Right hindlimb (tissue), 1 donor: Measurements from ENCODE around the gene HEBP1.

Experiments
- DNase-seq: peaks from one replicate; pipeline ENCODE4 v3.0.0-alpha.2; 2018

Gene HEBP1

GRCh38 chr12:13023811-13024530 is 23.9 kb upstream of the HEBP1 start:
- DNase-seq: peak; percentile 59

- no peak for DNase-seq
These were observed 22.8 kb upstream of the HEBP1 start for GRCh38 chr12:13022851-13023271.

GRCh38 chr12:13011098-13011497 is 11.0 kb upstream of the HEBP1 start:
- DNase-seq: no peak

GRCh38 chr12:13008741-13009380 is 8.8 kb upstream of the HEBP1 start:
- no peak for DNase-seq

GRCh38 chr12:13007496-13008233 is 7.6 kb upstream of the HEBP1 start:
- no peak for DNase-seq

- DNase-seq: no peak
These were observed 5.6 kb upstream of the HEBP1 start for GRCh38 chr12:13005649-13006048.

- DNase-seq: no peak
These were observed 4.9 kb upstream of the HEBP1 start for GRCh38 chr12:13004986-13005385.

GRCh38 chr12:13004361-13004760 is 4.3 kb upstream of the HEBP1 start:
- DNase-seq: no peak

GRCh38 chr12:13002301-13003097 is 2.4 kb upstream of the HEBP1 start:
- DNase-seq: no peak

GRCh38 chr12:13001775-13002040 is 1.6 kb upstream of the HEBP1 start:
- DNase-seq: no peak

- peak; percentile 79 for DNase-seq
These were observed 1.1 kb upstream of the HEBP1 start for GRCh38 chr12:13000925-13001774.

GRCh38 chr12:13000616-13000924 is 505 bp upstream of the HEBP1 start:
- DNase-seq: no peak

- DNase-seq: no peak
These were observed 650 bp downstream of the HEBP1 start for GRCh38 chr12:12999271-12999958.

GRCh38 chr12:12998248-12998647 is 1.8 kb downstream of the HEBP1 start:
- DNase-seq: no peak

GRCh38 chr12:12997734-12998133 is 2.3 kb downstream of the HEBP1 start:
- no peak for DNase-seq

- no peak for DNase-seq
These were observed 2.9 kb downstream of the HEBP1 start for GRCh38 chr12:12997156-12997555.

GRCh38 chr12:12996209-12996608 is 3.9 kb downstream of the HEBP1 start:
- DNase-seq: no peak

- no peak for DNase-seq
These were observed 5.0 kb downstream of the HEBP1 start for GRCh38 chr12:12995088-12995487.

GRCh38 chr12:12993367-12993766 is 6.7 kb downstream of the HEBP1 start:
- no peak for DNase-seq

- no peak for DNase-seq
These were observed 7.5 kb downstream of the HEBP1 start for GRCh38 chr12:12992418-12993130.
